Measurements from ENCODE around the gene LARGE1.

The LARGE1 gene

DNA sequence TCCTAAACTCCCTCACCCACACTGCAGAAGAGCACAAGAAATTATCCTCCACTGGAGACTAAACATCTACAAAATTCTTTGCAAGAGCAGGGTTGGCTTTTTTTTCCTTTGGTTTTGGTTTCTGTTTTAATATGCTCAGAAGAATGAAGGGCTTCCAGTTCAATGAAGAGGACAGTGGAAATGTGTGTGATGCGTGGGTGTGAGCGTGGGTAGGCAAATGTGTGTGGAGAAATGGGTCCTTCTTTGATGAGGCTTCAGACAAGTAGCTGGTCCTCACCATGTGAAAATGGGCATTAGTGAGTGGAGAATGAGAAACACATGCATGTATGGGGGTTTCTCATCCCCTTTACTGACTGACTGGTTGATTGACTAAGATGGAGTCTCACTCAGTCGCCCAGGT, 598.8 kb downstream of the LARGE1 start:
- DNase-seq (ENCODE audit: low read depth in 2 of 2), result no peak

DNA sequence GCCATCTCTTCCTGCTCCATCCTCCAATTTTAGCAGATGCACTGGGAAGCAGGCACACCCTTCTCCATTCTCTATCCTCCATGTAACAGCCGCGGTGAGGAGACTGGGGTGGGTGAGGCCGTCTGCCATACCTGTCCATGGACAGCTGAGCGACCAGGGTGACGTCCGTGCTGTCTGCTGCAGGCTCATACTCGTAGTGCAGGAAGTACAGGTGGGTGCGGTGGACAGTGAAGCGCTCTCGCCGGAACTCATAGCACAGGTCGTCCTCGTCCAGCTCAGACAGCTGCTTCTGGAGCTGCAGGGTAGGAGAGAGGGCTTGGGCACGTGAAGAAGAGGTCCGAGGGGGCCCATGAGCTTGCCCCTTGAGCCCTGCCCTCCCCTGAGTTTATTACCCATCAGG, 604.3 kb downstream of the LARGE1 start:
- DNase-seq (ENCODE audit: low read depth in 2 of 2), result no peak

DNA sequence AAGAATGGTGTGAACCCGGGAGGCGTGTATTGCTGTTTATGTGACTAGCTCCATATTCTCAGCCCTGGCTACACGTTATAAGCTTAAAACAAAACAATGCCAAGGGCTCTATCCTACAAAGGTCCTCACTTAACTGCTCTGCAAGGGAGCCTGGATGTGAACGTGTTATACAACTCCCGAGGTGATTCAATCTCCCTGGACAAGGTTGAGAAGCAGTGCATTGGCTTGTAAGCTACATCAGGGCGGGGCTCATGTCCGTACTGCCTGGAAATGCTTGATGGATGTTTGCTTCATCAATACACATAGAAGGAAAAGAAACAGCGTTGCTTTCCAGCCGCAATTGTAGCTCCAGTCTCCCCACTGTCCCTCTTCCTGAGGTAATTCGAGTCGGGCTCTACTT, 605.2 kb downstream of the LARGE1 start:
- no peak for DNase-seq (ENCODE audit: low read depth in 2 of 2)

DNA sequence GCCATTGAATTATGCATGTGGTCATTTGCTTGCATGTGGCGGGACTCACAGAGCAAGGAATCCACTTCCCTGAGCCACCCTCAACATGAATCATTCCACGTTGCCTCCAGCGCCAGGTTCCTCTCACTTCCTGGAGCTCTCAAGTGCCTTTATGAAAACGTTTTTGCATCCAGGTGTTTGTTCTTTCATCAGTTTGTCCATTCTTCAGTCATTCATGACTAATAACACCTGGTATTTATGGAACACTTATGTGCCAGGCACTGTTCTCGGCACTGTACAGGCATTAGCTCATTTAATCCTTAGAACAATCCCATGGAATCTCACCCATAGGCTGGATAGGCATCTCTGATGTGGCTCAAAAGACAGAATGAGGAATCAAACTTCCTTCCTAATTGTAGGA, 606.0 kb downstream of the LARGE1 start:
- no peak for DNase-seq (ENCODE audit: low read depth in 2 of 2)

DNA sequence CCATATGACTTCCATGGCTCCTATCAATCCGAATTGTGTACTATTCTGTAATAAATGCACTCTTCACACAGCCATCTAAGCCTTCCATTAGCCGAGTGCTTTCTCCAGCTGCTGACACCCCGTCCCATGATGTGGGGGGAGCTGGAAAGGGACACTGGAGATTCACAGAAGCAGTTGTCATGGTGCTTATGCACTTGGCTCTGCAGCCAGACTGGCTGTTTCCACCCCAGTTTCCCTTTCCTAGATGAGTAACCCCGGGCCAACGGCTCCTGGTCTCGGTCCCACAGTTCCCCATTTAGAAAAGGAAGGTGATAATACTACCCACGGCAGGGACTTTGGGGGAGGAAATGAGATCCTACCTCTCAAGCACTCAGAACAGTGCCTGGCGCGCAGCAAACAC, 617.2 kb downstream of the LARGE1 start:
- no peak for DNase-seq (ENCODE audit: low read depth in 2 of 2)

DNA sequence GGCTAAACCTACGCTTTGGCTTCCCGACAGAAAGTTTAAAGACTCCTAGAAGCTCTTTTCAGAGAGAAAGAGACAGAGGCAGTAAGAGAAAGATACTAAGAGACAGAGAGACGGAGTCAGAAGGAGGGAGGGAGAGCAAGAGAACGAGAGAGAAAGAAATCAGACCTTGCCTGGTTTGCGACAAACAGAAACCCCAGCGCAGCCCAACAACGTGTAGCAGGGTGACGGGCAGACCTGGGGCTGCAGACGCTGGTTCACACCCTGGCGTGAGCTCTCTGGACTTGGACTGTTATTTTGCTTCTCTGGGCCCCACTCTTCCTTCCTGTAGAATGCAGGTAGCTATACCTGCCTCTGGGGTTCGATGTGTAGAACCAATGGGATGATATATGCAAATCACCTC, 617.7 kb downstream of the LARGE1 start:
- DNase-seq (ENCODE audit: low read depth in 2 of 2), result no peak

DNA sequence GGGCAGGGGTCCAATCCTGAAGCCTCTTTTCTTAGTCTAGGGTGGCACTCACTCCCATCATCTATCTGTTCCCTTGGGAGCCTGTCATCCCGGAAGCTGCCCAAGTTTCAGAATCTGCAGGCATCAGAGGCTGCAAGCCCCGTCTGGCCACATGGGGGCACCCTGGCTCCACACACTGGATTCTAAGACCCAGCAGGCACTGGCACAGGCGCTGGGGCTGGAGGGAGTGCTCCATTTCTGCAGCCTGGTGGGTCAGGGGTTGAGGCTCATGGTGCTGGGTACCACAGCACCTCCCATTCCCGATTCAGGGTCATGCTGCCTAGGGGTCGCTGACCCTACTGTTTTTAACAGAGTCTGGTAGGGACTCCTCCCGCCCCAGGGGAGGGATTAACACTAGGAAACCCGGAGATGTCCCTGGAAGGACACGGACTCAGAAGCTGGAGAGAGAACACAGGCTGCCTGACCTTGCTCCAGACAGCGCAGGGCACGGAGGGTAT, 618.2 kb downstream of the LARGE1 start:
- peak in 1 of 2 donors; percentile 29 for DNase-seq (ENCODE audit: low read depth in 2 of 2)

DNA sequence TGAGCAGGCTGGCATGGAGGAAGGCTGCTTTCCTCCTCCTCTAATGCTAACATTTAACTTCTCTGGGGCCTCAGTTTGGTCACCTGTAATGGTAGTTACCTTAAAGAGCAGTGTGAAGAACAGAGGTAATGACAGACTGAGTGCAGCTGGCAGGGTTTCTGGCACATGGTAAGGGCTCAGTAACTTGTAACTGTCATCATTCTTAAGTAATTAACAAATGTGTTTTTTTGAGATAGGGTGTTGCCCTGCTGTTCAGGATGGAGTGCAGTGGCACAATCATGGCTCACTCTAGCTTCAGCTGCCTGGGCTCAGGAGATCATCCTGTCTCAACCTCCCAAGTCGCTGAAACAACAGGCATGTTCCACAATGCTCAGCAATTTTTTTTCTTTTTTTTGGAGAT, 620.1 kb downstream of the LARGE1 start:
- DNase-seq (ENCODE audit: low read depth in 2 of 2), result no peak

DNA sequence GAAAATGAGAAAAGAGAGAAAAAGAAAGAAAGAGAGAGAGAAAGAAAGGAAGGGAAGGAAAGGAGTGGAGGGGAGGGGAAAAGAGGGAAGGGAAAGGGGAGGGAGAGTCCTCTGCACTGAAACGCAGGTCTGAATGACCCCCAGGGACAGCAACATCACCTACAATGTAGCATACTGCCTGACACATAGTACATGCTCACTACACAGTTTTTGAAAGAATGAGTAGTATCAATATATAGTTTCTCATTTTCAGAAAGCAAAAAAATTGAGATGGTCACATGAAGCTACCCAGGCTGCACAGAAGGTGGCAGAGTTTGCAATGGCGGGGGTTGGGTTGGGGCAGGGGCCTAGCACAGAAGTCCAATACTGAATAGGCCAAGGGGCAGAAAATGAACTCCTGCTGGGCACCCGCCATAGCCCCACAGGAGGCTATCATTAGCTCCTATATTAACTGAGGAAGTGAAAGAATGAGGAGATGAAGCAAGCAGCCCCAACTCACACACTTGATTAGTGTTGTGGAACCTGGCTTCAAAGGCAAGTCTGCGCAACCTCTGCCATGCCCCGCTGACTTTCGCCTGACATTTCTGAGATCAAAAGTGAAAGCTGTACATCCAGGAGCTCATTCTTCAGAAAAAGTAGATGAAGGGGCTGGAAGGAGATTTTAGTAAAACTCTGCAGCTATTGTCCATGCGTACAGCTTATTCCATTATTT, 620.9 kb downstream of the LARGE1 start:
- DNase-seq (ENCODE audit: low read depth in 2 of 2), result no peak

DNA sequence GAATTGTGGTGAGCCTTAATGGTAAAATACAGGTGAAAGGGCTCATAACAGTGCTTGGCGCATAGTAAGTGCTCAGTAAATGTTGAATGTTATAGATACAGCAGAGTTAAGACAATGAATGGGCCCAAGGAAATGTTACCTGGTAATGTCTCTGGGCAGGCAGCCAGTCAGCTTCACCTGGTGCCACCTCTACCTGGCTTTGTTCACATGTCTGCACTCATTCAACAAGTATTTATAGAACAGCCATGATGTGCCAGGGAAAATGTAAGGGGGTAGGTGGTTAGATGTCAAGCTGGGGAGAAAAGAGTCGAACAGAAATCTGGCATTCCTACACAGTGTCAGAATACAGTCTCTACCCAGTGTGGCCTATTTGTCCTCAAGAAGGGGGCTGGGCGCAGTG, 623.3 kb downstream of the LARGE1 start:
- no peak for DNase-seq (ENCODE audit: low read depth in 2 of 2)

DNA sequence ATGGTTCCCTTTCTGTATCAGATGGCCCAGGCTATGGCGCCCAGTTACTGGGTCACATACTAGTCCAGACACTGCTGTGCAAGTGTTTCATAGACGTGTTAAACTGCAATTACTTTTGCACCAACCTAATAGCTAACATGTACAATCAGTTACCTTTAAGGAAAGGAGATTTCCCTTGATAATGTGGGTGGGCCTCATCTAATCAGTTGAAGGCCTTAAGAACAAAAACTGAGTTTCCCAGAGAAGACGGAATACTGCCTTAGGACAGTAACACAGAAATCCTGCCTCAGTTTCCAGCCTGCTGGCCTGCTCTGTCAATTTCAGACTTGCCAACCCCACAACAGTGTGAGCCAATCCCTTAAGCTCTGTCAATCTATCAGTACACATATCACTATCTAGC, 632.2 kb downstream of the LARGE1 start:
- no peak for DNase-seq (ENCODE audit: low read depth in 2 of 2)

DNA sequence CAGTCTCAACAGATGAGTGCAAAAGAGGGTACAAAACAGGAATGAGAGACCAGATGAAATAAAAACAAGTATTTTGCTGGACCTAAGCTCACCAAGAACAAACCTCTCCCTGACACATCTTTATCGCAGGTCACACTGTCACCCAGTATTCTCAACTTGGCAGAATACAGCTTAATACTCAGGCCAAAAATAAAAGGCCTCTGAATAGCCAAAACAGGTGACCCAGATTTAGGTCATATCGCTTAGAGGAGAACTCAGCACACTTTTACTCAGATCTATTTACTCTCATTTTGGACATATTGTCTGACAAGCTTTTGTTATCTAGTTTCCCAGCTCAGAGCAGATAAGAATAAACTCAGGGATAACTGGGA, 645.2 kb downstream of the LARGE1 start:
- no peak for DNase-seq (ENCODE audit: low read depth in 2 of 2)

DNA sequence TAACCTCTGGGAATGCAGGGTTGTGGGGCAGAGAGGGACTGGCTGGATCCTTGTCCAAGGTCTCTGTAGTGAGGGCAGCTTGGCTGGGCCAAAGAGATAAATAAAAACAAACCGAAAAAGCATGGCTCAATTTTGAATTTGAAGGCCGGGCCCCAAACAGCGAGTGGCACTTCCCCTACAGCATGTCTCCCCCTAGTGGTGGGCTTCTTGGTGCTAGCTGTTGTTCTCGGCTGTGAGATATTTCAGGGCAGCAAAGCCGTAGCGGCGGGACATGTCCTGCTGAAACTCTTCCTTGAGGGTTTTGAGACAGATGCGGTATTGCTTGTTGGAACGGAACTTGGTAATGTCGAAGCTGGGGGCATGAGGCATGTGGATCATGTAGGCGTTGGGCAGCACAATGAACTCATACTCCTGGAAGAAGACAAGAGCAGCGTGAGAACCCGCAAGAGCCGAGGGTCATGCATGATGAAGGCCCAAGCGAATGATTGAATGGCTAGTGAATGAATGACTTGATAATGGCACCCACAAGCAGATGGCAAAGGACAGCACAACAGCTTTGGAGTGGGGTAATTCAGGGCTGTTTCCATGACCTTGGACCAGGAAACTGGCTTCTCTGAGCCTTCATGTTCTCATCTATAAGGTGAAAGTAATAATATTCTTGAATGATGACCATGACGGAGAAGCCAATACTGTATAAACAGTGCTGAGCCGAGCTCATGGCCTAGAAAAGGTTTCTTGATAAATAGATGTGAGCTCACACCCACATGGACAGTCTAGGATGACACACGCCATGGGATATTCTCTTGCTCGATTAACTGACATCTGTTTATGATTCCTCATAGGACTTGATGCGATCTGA, 645.8 kb downstream of the LARGE1 start:
- DNase-seq (ENCODE audit: low read depth in 2 of 2), result no peak

DNA sequence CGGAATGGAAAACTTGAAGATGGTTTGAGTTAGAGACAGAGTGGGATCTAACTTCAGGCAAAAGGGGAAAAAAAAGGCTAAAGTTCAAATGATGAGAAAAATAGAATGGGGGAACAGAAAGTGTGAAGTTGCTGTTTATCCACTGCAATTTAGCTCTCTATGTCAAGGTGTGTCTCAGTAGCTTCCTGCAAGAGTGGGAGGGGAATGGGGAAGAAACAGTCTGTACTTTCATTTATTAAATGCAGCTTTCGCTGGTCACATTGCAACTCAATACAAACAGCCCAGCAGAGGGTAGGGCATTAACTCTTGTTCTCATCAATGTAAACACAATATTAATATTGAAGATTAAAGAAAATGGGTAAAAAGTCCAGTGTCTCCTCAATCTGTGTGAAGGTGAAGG, 647.4 kb downstream of the LARGE1 start:
- no peak for DNase-seq (ENCODE audit: low read depth in 2 of 2)

DNA sequence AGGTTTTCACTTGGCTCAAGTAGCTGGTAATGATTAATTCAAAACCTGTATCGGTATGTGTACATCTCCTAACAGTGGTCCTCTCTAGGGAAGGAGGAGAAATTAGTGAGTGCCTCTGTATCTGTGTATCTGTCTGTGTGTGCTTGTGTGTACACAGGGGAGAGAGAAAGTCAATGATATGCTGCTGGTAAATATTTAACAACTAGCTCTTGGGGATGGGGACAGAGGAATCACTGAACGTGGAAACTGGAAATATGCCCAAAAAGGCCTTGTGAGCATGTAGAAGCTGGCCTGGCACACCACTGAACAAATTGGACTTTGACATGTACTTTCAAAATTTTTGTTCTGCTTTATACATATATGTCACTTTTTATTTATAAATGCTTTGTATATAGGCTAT, 648.1 kb downstream of the LARGE1 start:
- no peak for DNase-seq (ENCODE audit: low read depth in 2 of 2)

DNA sequence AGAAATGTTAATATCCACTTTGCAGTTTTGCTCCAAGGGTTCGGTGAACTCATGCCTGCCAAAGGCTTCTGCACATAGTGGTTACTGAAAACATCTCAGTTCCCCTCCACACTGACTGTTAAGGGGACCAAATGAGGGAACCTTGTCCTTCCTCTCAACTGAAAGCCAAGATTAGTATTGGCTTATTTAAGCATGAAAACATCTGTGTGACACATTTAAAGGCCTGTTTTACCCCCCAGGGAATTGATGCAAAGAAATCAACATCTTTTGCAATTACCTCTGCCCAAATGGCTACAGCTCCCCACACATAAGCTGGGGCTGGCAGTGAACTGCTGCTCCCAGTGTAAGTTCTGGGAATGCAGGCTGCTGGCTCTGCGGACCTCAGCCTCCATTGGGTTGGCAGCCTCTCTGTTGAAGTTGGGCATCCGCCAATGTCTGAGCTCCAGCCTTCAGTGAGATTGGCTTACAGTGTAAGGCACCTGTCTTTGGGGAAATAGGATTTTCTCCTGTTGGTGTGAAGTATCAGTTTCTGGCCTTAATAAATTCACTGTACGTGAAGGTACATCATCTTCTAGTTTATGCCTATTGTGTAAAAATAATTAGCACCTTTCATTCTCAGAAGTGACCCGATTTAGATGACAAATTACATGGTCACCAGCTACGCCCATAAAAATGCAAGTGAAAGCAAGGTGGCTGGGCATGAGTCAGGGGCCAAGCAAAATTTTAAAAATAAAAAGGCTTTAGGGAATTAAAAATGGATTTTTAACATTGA, 648.7 kb downstream of the LARGE1 start:
- no peak for DNase-seq (ENCODE audit: low read depth in 2 of 2)

DNA sequence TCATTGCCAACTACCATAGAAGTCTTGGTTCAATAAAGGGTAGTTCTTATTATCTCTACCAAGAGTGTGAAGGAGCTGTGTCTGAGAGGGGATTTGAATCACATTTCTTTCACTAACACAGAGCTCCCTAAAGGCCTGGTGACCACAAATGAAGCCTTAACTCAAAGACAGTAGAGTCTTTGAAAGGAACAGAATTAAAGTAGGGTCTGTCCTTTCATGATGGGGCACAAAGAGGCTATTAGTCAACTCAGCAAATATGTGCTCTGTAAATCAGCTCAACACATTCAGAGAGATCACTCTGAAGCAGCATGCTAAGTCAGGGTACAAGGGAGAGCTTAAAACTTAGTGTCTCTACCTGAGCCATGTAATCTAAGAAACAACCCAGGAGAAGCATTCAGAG, 649.7 kb downstream of the LARGE1 start:
- DNase-seq (ENCODE audit: low read depth in 2 of 2), result no peak

DNA sequence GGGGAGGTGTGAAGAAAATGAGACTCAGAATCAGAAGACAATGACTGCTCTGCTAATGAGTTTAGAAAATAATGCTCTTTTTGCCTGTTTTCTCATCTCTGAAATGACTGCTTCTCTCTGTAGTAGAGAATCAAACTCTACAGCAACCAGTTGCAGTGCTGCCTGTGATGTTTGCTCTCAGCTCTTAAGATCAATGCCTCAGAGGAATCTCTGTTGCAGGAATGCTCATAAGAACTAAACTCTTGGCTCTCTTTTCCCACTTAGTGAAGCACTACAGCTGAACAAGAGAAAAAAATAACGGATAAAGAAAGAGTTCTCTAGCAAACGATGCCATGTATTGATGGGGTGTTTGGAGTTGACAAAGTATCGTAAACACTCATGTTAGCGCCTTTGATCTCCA, 658.6 kb downstream of the LARGE1 start:
- DNase-seq (ENCODE audit: low read depth in 2 of 2), result no peak

DNA sequence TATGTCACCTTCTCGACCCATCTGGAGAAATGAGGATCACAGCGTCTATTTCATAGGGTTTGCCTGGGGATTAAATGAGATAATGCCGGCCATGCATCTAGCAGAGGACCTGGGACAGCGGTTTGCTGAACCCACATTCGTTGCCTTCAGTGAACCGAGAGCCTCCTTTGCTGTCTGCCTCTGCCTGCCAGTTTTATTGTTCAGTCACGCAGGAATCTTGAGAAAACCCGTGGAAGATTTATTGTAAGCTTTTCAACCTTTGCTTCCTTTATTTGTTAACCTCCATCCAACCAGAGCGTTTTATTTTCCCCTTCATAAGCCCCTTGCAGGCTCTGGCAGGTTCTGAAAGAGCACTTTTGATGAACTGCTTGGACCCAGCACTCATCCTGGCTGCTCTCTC, 659.8 kb downstream of the LARGE1 start:
- no peak for DNase-seq (ENCODE audit: low read depth in 2 of 2)

DNA sequence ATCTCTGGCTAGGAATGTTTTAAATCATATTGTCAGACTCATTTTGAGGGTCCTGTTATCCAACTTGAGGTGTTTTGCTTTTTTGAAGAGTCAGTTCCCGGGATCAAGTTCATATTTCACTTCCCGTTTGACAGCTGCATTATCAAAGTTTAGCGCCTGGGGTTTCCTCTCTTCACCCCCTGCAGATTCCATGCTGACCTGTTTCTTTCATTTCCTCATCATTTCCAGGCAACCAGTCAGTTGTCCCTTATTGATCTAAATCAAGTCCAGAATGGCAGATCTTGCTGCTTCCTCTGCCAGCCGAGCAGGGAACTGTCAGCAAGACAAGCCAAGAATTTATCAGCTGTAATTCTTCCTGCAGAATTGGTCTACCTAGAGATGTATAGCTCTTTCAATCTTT, 664.5 kb downstream of the LARGE1 start:
- no peak for DNase-seq (ENCODE audit: low read depth in 2 of 2)

DNA sequence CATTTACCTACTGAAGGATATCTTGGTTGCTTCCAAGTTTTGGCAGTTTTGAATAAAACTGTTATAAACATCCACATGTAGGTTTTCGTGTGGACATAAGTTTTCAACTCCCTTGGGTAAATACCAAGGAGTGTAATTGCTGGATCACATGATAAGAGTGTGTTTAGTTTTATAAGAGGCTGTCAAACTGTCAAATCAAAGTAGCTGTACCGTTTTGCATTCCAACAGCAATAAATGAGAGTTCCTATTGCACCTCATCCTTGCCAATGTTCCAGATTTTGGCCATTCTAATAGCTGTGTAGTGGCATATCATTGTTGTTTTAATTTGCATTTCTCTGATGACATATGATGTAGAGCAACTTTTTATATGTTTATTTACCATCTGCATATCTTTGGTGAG, 671.3 kb downstream of the LARGE1 start:
- no peak for DNase-seq (ENCODE audit: low read depth in 2 of 2)

DNA sequence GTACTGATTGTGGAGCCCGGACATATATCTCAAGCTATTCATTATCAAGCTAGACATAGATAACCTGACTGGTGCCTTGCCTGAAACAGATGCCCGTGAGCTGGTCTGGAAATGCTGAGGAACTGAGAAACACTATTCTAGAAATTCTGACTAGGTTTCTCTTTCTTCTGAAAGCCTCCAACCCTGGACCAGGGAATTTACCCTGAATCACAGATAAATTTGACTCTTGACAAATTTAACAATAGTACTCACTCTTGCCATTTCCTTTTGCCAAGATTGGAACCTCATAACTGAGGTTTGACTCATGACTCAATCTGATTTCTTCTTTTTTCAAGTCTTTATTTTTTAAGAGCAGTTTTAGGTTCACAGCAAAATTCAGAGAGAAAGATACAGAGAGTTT, 672.5 kb downstream of the LARGE1 start:
- no peak for DNase-seq (ENCODE audit: low read depth in 2 of 2)

DNA sequence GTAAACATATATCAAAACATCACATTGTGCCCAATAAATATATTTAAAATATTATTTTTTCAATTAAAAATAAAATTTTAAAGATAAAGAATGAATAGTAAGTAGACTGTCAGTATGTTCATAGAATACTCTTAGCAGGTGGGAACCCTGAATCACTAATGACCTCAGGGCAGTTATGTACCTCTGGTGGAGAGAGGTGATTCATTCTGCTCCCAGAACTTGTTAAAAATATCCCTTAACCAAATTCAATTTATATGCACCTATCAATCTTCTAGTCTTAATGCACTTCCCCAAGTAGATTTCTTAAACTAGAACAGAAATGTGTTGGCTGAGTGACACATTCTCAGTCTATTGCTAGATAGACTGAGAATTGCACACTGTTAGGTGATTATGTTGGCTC, 678.2 kb downstream of the LARGE1 start:
- DNase-seq (ENCODE audit: low read depth in 2 of 2), result no peak

Measured in stimulated activated CD4-positive, alpha-beta T cell treated with anti-CD3 and anti-CD28 coated beads, Interleukin-1b, Interleukin-23, amount 100 ng/mL, for 1 hour (primary cell).